Astrocyte (in vitro differentiated cells and primary cell): ENCODE results near the gene SLC7A10. TPM values are rescaled to one million over a fixed set of nuclear protein-coding genes. Genes with fewer than 3 reads are reported as not detected.

Experiments used
- DNase-seq: peaks from one replicate; pipeline ENCODE4 v3.0.0-alpha.2; 2010; ENCODE audit warnings: low read depth
- FAIRE-seq: peaks from 2 replicates; lab custom pipeline; 2011; peaks lifted over from hg19 to GRCh38; lab: Jason Lieb, UNC
- H2AFZ ChIP-seq: 2 replicates; pipeline ENCODE4 v1.6.0; 2012; ENCODE audit warnings: low read depth, low read length, inconsistent platforms
- H3K27ac ChIP-seq: 2 replicates; pipeline ENCODE4 v1.5.1; 2011; ENCODE audit warnings: low read depth, low read length, inconsistent platforms
- H3K27me3 ChIP-seq: 2 replicates; pipeline ENCODE4 v1.6.0; 2011; ENCODE audit warnings: low read length, inconsistent platforms; ENCODE audit not compliant: insufficient read depth
- H3K36me3 ChIP-seq: 2 replicates; pipeline ENCODE4 v1.5.1; 2011; ENCODE audit warnings: low read length, inconsistent platforms; ENCODE audit not compliant: insufficient read depth
- H3K4me1 ChIP-seq: 2 replicates; pipeline ENCODE4 v1.5.1; 2011; ENCODE audit warnings: low read length, inconsistent platforms; ENCODE audit not compliant: insufficient read depth
- H3K4me2 ChIP-seq: 2 replicates; pipeline ENCODE4 v1.6.0; 2012; ENCODE audit warnings: low read length, inconsistent platforms
- H3K4me3 ChIP-seq: 2 replicates; pipeline ENCODE4 v1.5.1; 2011; ENCODE audit warnings: low read depth, mild to moderate bottlenecking, low read length, inconsistent platforms; ENCODE audit not compliant: insufficient read depth
- H3K79me2 ChIP-seq: 2 replicates; pipeline ENCODE4 v1.6.0; 2012; ENCODE audit warnings: mild to moderate bottlenecking, low read length, inconsistent platforms; ENCODE audit not compliant: insufficient read depth
- H3K9ac ChIP-seq: 2 replicates; pipeline ENCODE4 v1.6.0; 2012; ENCODE audit warnings: mild to moderate bottlenecking, low read length, inconsistent platforms
- H3K9me3 ChIP-seq: 2 replicates; pipeline ENCODE4 v1.5.1; 2012; ENCODE audit warnings: low read depth, mild to moderate bottlenecking, low read length, inconsistent platforms; ENCODE audit not compliant: insufficient read depth
- H4K20me1 ChIP-seq: 2 replicates; pipeline ENCODE4 v1.6.0; 2012; ENCODE audit warnings: low read length, inconsistent platforms; ENCODE audit not compliant: insufficient read depth
- H3K27ac Mint-ChIP-seq: one replicate; pipeline ENCODE4 v1.8.0; 2021; ENCODE audit warnings: mild to moderate bottlenecking, mixed read lengths; ENCODE audit not compliant: unreplicated experiment
- H3K27me3 Mint-ChIP-seq: one replicate; pipeline ENCODE4 v1.8.0; 2021; ENCODE audit warnings: low read depth, mixed read lengths; ENCODE audit not compliant: unreplicated experiment
- H3K36me3 Mint-ChIP-seq: one replicate; pipeline ENCODE4 v1.8.0; 2021; ENCODE audit warnings: low read depth, mixed read lengths; ENCODE audit not compliant: unreplicated experiment
- H3K4me1 Mint-ChIP-seq: one replicate; pipeline ENCODE4 v1.8.0; 2021; ENCODE audit warnings: low read depth, mixed read lengths; ENCODE audit not compliant: unreplicated experiment
- H3K4me3 Mint-ChIP-seq: one replicate; pipeline ENCODE4 v1.8.0; 2021; ENCODE audit warnings: mild to moderate bottlenecking, moderate library complexity, mixed read lengths; ENCODE audit not compliant: unreplicated experiment
- H3K9me3 Mint-ChIP-seq: one replicate; pipeline ENCODE4 v1.8.0; 2021; ENCODE audit warnings: mild to moderate bottlenecking, mixed read lengths; ENCODE audit not compliant: unreplicated experiment
- CTCF ChIP-seq: IDR thresholded peaks from 2 replicates; pipeline ENCODE4 v1.5.1; 2011; ENCODE audit warnings: low read depth, mild to moderate bottlenecking, inconsistent platforms, low read length, moderate library complexity; ENCODE audit not compliant: insufficient read depth
- EZH2 ChIP-seq: IDR thresholded peaks from 2 replicates; pipeline ENCODE4 v1.6.1; 2012; ENCODE audit warnings: mild to moderate bottlenecking, low read length, inconsistent platforms; ENCODE audit not compliant: insufficient read depth
- total RNA-seq: library from RNA; stranded (reverse); gene quantifications from 2 replicates; pipeline ENCODE4 v1.2.1, GENCODE V29; 2021

Gene SLC7A10
- total RNA-seq, 1 donor from 2014 or later = 0.61 TPM

- no peak overlapping the region for H3K4me3 Mint-ChIP-seq
- no peaks in the 10 kb centered on the region for H3K9me3 ChIP-seq
- no peak overlapping the region for H3K4me3 ChIP-seq
- H3K27ac ChIP-seq = no peak overlapping the region
- no peaks in the 10 kb centered on the region for H3K79me2 ChIP-seq
- DNase-seq (no peak), FAIRE-seq (no peak)
- no peak for TF ChIP-seq CTCF
- TF ChIP-seq EZH2 = no peak
- H3K27me3 Mint-ChIP-seq = peaks cover 50% of the 10 kb centered on the region
- H3K9me3 Mint-ChIP-seq = peaks cover 4% of the 10 kb centered on the region
- H3K36me3 ChIP-seq = no peaks in the 10 kb centered on the region
- H3K27me3 ChIP-seq = no peaks in the 10 kb centered on the region
- no peak overlapping the region for H3K9ac ChIP-seq
- H4K20me1 ChIP-seq = no peaks in the 10 kb centered on the region
- H2AFZ ChIP-seq = no peak overlapping the region
- no peaks in the 10 kb centered on the region for H3K4me1 Mint-ChIP-seq
- H3K36me3 Mint-ChIP-seq = peaks cover 2% of the 10 kb centered on the region
- no peaks in the 10 kb centered on the region for H3K4me1 ChIP-seq
- no peak overlapping the region for H3K4me2 ChIP-seq
- H3K27ac Mint-ChIP-seq = no peak overlapping the region
Measured at GRCh38 chr19:33241530-33242101, 16.0 kb upstream of the SLC7A10 start.

- Histone ChIP-seq H2AFZ (no peak overlapping the region), H4K20me1 (no peaks in the 10 kb centered on the region), H3K27me3 (no peaks in the 10 kb centered on the region), H3K4me1 (no peaks in the 10 kb centered on the region), H3K4me3 (no peak overlapping the region), H3K4me2 (no peak overlapping the region), H3K9ac (no peak overlapping the region), H3K79me2 (no peaks in the 10 kb centered on the region), H3K27ac (no peak overlapping the region), H3K9me3 (no peaks in the 10 kb centered on the region), H3K36me3 (no peaks in the 10 kb centered on the region)
- DNase-seq = no peak
- peaks cover 2% of the 10 kb centered on the region for H3K36me3 Mint-ChIP-seq
- FAIRE-seq = no peak
- peaks cover 4% of the 10 kb centered on the region for H3K9me3 Mint-ChIP-seq
- H3K27ac Mint-ChIP-seq = no peak overlapping the region
- TF ChIP-seq EZH2 (no peak), CTCF (no peak)
- no peak overlapping the region for H3K4me3 Mint-ChIP-seq
- no peaks in the 10 kb centered on the region for H3K4me1 Mint-ChIP-seq
- H3K27me3 Mint-ChIP-seq = peaks cover 50% of the 10 kb centered on the region
Measured at GRCh38 chr19:33241091-33241529, 15.5 kb upstream of the SLC7A10 start.

- no peak overlapping the region for H3K27ac ChIP-seq
- no peaks in the 10 kb centered on the region for H4K20me1 ChIP-seq
- H3K27me3 ChIP-seq = no peaks in the 10 kb centered on the region
- Mint-ChIP-seq H3K36me3 (peaks cover 2% of the 10 kb centered on the region), H3K27ac (no peak overlapping the region), H3K27me3 (peaks cover 53% of the 10 kb centered on the region), H3K9me3 (no peaks in the 10 kb centered on the region), H3K4me3 (no peak overlapping the region), H3K4me1 (no peaks in the 10 kb centered on the region)
- FAIRE-seq = no peak
- no peaks in the 10 kb centered on the region for H3K79me2 ChIP-seq
- H3K4me1 ChIP-seq = no peaks in the 10 kb centered on the region
- TF ChIP-seq CTCF (no peak), EZH2 (no peak)
- no peak overlapping the region for H3K4me3 ChIP-seq
- H2AFZ ChIP-seq = no peak overlapping the region
- H3K4me2 ChIP-seq = no peak overlapping the region
- H3K9ac ChIP-seq = no peak overlapping the region
- no peaks in the 10 kb centered on the region for H3K9me3 ChIP-seq
- no peaks in the 10 kb centered on the region for H3K36me3 ChIP-seq
- no peak for DNase-seq
Measured at GRCh38 chr19:33240181-33240771, 14.6 kb upstream of the SLC7A10 start.
